HEK293 (cell line): Measurements from ENCODE around the gene LYZL4.

Experiments used
- CTCF ChIA-PET: fragments of 350-600 bp; formaldehyde crosslinking; extraction: SDS; loops from one replicate; lab custom pipeline; 2021; ENCODE audit warnings: antibody characterized with exemption; lab: Yijun Ruan, JAX
- POLR2A ChIA-PET: fragments of 300-600 bp; formaldehyde crosslinking; extraction: SDS; loops from one replicate; lab custom pipeline; 2020; ENCODE audit warnings: antibody characterized with exemption, inconsistent platforms; lab: Yijun Ruan, JAX
- H3K27ac ChIP-seq: fragments of 200-500 bp; sonication (Bioruptor generic); 2 replicates; pipeline ENCODE4 v1.5.1; 2014; ENCODE audit warnings: low read depth, low read length, control low read depth, inconsistent platforms; ENCODE audit errors: extremely low read depth
- H3K36me3 ChIP-seq, 2 experiments: fragments of 200-500 bp in 1 of 2; sonication (Bioruptor generic) in 1 of 2; 1 replicate in 1 of 2; 2 replicates in 1 of 2; pipeline ENCODE4 v1.5.1; 2014 to 2017; ENCODE audit warnings: inconsistent platforms in 2 of 2, low read length in 2 of 2; ENCODE audit not compliant: control insufficient read depth in 2 of 2, insufficient read depth in 1 of 2
- H3K4me1 ChIP-seq: fragments of 200-500 bp; sonication (Bioruptor generic); 2 replicates; pipeline ENCODE4 v1.5.1; 2014; ENCODE audit warnings: mild to moderate bottlenecking, low read length, inconsistent platforms; ENCODE audit not compliant: control insufficient read depth, insufficient read depth
- H3K4me3 ChIP-seq: 2 replicates; pipeline ENCODE4 v1.5.1; 2011; ENCODE audit warnings: low read depth, mild to moderate bottlenecking, control low read depth, low read length, moderate library complexity
- H3K9me3 ChIP-seq: fragments of 200-500 bp; sonication (Bioruptor generic); 2 replicates; pipeline ENCODE4 v1.5.1; 2014; ENCODE audit warnings: low read depth, low read length, inconsistent platforms; ENCODE audit not compliant: control insufficient read depth, insufficient read depth
- HOXA7 ChIP-seq: sonication (generic); formaldehyde crosslinking; IDR thresholded peaks from 2 replicates; pipeline ENCODE4 v1.8.1; 2022; ENCODE audit warnings: missing genetic modification reagents, borderline replicate concordance
- KLF9 ChIP-seq: fragments of 450-650 bp; formaldehyde crosslinking; IDR thresholded peaks from 2 replicates; pipeline ENCODE4 v1.5.1; 2016; ENCODE audit warnings: missing biosample characterization, missing genetic modification characterization, low read depth
- PRDM2 ChIP-seq: fragments of 450-650 bp; formaldehyde crosslinking; IDR thresholded peaks from 2 replicates; pipeline ENCODE4 v1.5.1; 2016; ENCODE audit warnings: missing biosample characterization, missing genetic modification characterization, borderline replicate concordance
- REST ChIP-seq: fragments of 450-650 bp; formaldehyde crosslinking; IDR thresholded peaks from 2 replicates; pipeline ENCODE4 v1.5.1; 2016; ENCODE audit warnings: missing biosample characterization, missing genetic modification characterization
- WT1 ChIP-seq: fragments of 450-650 bp; formaldehyde crosslinking; IDR thresholded peaks from 2 replicates; pipeline ENCODE4 v1.5.1; 2016; ENCODE audit warnings: missing biosample characterization, missing genetic modification characterization
- ZBTB21 ChIP-seq: fragments of 450-650 bp; formaldehyde crosslinking; IDR thresholded peaks from 2 replicates; pipeline ENCODE4 v1.5.1; 2017; ENCODE audit warnings: missing biosample characterization, missing genetic modification characterization
- ZNF121 ChIP-seq: fragments of 450-650 bp; formaldehyde crosslinking; IDR thresholded peaks from 2 replicates; pipeline ENCODE4 v1.5.1; 2016; ENCODE audit warnings: missing biosample characterization, missing genetic modification characterization
- ZNF560 ChIP-seq: fragments of 450-650 bp; formaldehyde crosslinking; IDR thresholded peaks from 2 replicates; pipeline ENCODE4 v1.5.1; 2017; ENCODE audit warnings: missing biosample characterization, missing genetic modification characterization, borderline replicate concordance
- ZNF610 ChIP-seq: fragments of 450-650 bp; formaldehyde crosslinking; IDR thresholded peaks from 2 replicates; pipeline ENCODE4 v1.5.1; 2016; ENCODE audit warnings: missing biosample characterization, missing genetic modification characterization, borderline replicate concordance
- ZNF664 ChIP-seq: fragments of 450-650 bp; formaldehyde crosslinking; IDR thresholded peaks from 2 replicates; pipeline ENCODE4 v1.5.1; 2016; ENCODE audit warnings: missing biosample characterization, missing genetic modification characterization
- ZNF704 ChIP-seq: fragments of 450-650 bp; formaldehyde crosslinking; IDR thresholded peaks from 2 replicates; pipeline ENCODE4 v1.5.1; 2016; ENCODE audit warnings: missing biosample characterization, missing genetic modification characterization
- ZNF777 ChIP-seq: fragments of 450-650 bp; formaldehyde crosslinking; IDR thresholded peaks from 2 replicates; pipeline ENCODE4 v1.5.1; 2017; ENCODE audit warnings: missing biosample characterization, missing genetic modification characterization, borderline replicate concordance
- ZNF843 ChIP-seq: fragments of 450-650 bp; formaldehyde crosslinking; IDR thresholded peaks from 2 replicates; pipeline ENCODE4 v1.5.1; 2016; ENCODE audit warnings: missing biosample characterization, missing genetic modification characterization
- TF ChIP-seq, protein P1 (sequence below): fragments of 450-650 bp; formaldehyde crosslinking; IDR thresholded peaks from 2 replicates; pipeline ENCODE4 v1.5.1; 2016; ENCODE audit warnings: missing biosample characterization, missing genetic modification characterization, borderline replicate concordance

Gene LYZL4

DNA sequence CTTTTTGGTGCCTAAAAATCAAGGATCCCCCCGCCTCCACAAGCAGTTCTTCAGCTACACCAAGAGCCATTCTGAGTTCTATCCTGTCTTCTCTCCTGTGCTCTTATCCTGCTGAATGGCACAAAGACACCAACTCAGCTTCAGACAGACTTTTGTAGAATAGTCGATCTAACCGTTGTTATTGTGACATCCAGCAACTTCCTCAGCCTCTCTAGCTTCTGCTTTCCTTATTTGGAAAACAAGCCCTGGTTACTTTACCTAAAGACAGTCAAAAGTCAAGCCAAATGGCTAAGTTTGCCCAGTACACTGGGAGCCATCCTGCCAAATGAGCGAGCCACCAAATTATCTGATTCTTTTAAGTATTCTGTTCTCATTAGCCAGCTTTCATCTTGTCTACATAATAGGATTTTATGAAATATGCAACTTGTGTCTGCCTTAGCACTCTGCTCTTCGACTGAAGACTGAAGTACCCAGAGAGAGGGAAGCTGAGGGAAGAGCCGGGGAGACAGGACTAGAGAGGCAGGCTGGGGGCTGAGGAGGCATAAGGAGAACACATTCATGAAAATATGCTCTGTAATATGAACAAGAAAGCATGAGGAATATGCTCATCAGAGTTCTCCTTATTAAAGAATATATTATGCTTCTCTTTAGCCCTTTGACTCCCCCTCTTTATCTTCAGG is 35.1 kb downstream of the LYZL4 start (continued):
- TF ChIP-seq, protein P1, sequence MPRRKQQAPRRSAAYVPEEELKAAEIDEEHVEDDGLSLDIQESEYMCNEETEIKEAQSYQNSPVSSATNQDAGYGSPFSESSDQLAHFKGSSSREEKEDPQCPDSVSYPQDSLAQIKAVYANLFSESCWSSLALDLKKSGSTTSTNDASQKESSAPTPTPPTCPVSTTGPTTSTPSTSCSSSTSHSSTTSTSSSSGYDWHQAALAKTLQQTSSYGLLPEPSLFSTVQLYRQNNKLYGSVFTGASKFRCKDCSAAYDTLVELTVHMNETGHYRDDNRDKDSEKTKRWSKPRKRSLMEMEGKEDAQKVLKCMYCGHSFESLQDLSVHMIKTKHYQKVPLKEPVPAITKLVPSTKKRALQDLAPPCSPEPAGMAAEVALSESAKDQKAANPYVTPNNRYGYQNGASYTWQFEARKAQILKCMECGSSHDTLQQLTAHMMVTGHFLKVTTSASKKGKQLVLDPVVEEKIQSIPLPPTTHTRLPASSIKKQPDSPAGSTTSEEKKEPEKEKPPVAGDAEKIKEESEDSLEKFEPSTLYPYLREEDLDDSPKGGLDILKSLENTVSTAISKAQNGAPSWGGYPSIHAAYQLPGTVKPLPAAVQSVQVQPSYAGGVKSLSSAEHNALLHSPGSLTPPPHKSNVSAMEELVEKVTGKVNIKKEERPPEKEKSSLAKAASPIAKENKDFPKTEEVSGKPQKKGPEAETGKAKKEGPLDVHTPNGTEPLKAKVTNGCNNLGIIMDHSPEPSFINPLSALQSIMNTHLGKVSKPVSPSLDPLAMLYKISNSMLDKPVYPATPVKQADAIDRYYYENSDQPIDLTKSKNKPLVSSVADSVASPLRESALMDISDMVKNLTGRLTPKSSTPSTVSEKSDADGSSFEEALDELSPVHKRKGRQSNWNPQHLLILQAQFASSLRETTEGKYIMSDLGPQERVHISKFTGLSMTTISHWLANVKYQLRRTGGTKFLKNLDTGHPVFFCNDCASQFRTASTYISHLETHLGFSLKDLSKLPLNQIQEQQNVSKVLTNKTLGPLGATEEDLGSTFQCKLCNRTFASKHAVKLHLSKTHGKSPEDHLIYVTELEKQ (tag by site-specific recombination), result no peak
- no peak for TF ChIP-seq ZNF121
- no peak for TF ChIP-seq HOXA7

DNA sequence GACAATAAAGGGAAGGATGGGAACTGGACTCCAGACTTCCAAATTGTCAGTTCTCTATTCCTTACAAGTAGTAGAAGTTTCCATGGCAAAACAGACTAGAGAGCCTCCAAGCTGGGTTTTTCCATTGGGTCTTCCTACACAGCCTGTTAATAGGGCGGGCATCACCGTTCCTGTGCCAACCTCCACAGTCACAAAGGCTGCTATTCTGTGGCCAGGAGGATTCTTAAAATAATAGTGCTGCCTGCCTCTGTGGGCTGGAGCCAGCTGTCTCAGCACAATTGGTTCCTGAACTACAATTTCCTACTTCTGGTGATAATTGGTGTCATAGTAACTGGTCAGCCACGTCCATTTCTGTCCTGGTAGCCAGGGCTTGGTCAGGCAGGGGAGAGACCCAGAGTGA is 38.6 kb downstream of the LYZL4 start:
- Histone ChIP-seq H3K4me3 (no peak overlapping the region), H3K9me3 (no peaks in the 10 kb centered on the region), H3K4me1 (no peaks in the 10 kb centered on the region)
- no peak for TF ChIP-seq ZNF610 (tag by site-specific recombination)
- TF ChIP-seq ZNF843, result no peak
- TF ChIP-seq ZNF704 (tag by site-specific recombination), result no peak
- no peak for TF ChIP-seq PRDM2
- no peak for TF ChIP-seq WT1 (tag by site-specific recombination)
- TF ChIP-seq KLF9, result no peak
- TF ChIP-seq ZNF560 (tag by site-specific recombination), result no peak
- no peak for TF ChIP-seq REST (tag by site-specific recombination)
- no peak for TF ChIP-seq ZBTB21 (tag by site-specific recombination)
- no peak for TF ChIP-seq ZNF777 (tag by site-specific recombination)
- TF ChIP-seq ZNF664, result no peak
- TF ChIP-seq, all 188 proteins: peak for 0
- POLR2A ChIA-PET, result no interaction called here
- CTCF ChIA-PET, result no interaction called here
- Histone ChIP-seq H3K27ac (no peak overlapping the region), H3K36me3 (no peaks in the 10 kb centered on the region)
